Peyer's patch (tissue), 4 donors: ENCODE data around the gene FBXL19. TPM values are rescaled to one million over a fixed set of nuclear protein-coding genes. Genes with fewer than 3 reads are reported as not detected.

Source experiments
- DNase-seq, 3 donors: peaks; one replicate each; pipeline ENCODE4 v3.0.0-alpha.2; 2017 to 2019
- H3K27ac ChIP-seq, 4 donors: fragments of 200-600 bp; sonication (generic); one replicate each; pipeline ENCODE4 v1.5.1; 2016 to 2019
- H3K27me3 ChIP-seq, 2 donors: fragments of 200-600 bp; sonication (generic); one replicate each; pipeline ENCODE4 v1.5.1; 2019
- H3K36me3 ChIP-seq, 3 donors: fragments of 200-600 bp; sonication (generic); one replicate each; pipeline ENCODE4 v1.5.1; 2016 to 2019
- H3K4me1 ChIP-seq, 4 donors: fragments of 200-600 bp; sonication (generic); one replicate each; pipeline ENCODE4 v1.5.1; 2016 to 2019
- H3K4me3 ChIP-seq, 4 donors: fragments of 200-600 bp; sonication (generic); 1 replicate in 3 of 4; 2 replicates in 1 of 4; pipeline ENCODE4 v1.5.1; 2016 to 2019; ENCODE audit warnings: mild to moderate bottlenecking in 1 of 4
- H3K9me3 ChIP-seq, 4 donors: fragments of 200-600 bp; sonication (generic); one replicate each; pipeline ENCODE4 v1.5.1; 2016 to 2019; ENCODE audit warnings: mild to moderate bottlenecking in 1 of 4
- POLR2A ChIP-seq, 2 donors: fragments of 450-650 bp; IDR thresholded peaks; one replicate each; pipeline ENCODE4 v1.5.1; 2017; ENCODE audit warnings: antibody characterized with exemption in 2 of 2, mild to moderate bottlenecking in 2 of 2, moderate library complexity in 2 of 2
- total RNA-seq, 4 donors: library from RNA; depleted of rRNA; stranded (reverse); fragments of >200 nt; gene quantifications; one replicate each; pipeline ENCODE4 v1.1.0, GENCODE V29; 2016
- TF ChIP-seq, protein P1 (sequence below), 6 experiments: fragments of 450-650 bp in 4 of 6; fragments of 200-600 bp in 2 of 6; sonication (generic) in 1 of 6; IDR thresholded peaks; one replicate each; pipeline ENCODE4 v1.5.1; 2017 to 2019; ENCODE audit warnings: antibody characterized with exemption in 6 of 6, mild to moderate bottlenecking in 3 of 6, moderate library complexity in 1 of 6

FBXL19 gene
- total RNA-seq, 4 donors from 2014 or later: 25.0 to 51.2 (median 47.9) TPM

DNA sequence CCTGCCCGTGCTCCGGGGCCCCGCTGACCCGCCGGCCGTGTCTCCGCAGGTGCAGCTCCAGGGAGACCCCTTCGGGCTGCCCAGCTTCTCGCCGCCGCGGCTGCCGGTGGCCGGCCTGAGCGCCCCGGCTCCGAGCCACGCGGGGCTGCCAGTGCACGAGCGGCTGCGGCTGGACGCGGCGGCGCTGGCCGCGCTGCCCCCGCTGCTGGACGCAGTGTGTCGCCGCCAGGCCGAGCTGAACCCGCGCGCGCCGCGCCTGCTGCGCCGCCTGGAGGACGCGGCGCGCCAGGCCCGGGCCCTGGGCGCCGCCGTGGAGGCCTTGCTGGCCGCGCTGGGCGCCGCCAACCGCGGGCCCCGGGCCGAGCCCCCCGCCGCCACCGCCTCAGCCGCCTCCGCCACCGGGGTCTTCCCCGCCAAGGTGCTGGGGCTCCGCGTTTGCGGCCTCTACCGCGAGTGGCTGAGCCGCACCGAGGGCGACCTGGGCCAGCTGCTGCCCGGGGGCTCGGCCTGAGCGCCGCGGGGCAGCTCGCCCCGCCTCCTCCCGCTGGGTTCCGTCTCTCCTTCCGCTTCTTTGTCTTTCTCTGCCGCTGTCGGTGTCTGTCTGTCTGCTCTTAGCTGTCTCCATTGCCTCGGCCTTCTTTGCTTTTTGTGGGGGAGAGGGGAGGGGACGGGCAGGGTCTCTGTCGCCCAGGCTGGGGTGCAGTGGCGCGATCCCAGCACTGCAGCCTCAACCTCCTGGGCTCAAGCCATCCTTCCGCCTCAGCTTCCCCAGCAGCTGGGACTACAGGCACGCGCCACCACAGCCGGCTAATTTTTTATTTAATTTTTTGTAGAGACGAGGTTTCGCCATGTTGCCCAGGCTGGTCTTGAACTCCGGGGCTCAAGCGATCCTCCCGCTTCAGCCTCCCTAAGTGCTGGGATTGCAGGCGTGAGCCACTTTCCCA is 21.1 kb upstream of the FBXL19 start:
- peak; percentile 42 to 84 (median 77) for DNase-seq
- Histone ChIP-seq H3K4me1 (peaks cover 0 to 31% (median 2%) of the 10 kb centered on the region in 4 donors), H3K27ac (peak overlapping the region; percentile 81 to 94 (median 90)), H3K36me3 (no peaks in the 10 kb centered on the region), H3K4me3 (peak overlapping the region; percentile 55 to 85 (median 67)), H3K27me3 (no peaks in the 10 kb centered on the region), H3K9me3 (no peaks in the 10 kb centered on the region)
- TF ChIP-seq, protein P1, sequence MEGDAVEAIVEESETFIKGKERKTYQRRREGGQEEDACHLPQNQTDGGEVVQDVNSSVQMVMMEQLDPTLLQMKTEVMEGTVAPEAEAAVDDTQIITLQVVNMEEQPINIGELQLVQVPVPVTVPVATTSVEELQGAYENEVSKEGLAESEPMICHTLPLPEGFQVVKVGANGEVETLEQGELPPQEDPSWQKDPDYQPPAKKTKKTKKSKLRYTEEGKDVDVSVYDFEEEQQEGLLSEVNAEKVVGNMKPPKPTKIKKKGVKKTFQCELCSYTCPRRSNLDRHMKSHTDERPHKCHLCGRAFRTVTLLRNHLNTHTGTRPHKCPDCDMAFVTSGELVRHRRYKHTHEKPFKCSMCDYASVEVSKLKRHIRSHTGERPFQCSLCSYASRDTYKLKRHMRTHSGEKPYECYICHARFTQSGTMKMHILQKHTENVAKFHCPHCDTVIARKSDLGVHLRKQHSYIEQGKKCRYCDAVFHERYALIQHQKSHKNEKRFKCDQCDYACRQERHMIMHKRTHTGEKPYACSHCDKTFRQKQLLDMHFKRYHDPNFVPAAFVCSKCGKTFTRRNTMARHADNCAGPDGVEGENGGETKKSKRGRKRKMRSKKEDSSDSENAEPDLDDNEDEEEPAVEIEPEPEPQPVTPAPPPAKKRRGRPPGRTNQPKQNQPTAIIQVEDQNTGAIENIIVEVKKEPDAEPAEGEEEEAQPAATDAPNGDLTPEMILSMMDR (IDR thresholded peaks at IDR 0.05): peak in 3 of 6 experiments; percentile 62 to 83 (median 71)
- peak in 1 of 2 donors; percentile 58 for TF ChIP-seq POLR2A (IDR thresholded peaks at IDR 0.05)

DNA sequence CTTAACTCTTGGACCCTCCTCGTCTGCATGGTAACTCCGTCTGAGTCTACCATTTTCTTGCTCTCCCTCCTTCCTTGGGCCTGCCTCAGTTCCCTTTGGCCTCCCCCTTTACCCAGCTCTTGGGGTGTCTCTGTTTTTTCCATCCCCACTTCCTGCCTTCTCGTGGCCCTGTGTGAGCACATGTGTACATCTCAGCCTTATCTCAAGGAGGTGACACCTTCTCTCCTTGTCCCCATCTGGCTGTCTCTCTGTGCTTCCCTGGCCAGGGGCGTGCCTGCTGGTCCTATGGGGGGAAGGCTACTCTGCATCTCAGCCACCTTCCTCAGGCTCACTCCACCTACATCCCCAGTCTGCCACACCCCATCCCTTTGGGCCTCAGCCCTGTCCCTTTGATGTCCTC is 20.4 kb upstream of the FBXL19 start:
- no peaks in the 10 kb centered on the region for H3K27me3 ChIP-seq
- H3K9me3 ChIP-seq: no peaks in the 10 kb centered on the region
- DNase-seq: no peak
- TF ChIP-seq POLR2A (IDR thresholded peaks at IDR 0.05): no peak
- TF ChIP-seq, protein P1 (IDR thresholded peaks at IDR 0.05): no peak
- H3K4me1 ChIP-seq: peaks cover 0 to 31% (median 0%) of the 10 kb centered on the region in 4 donors
- no peaks in the 10 kb centered on the region for H3K36me3 ChIP-seq
- peak overlapping the region in 1 of 4 donors; percentile 65 for H3K4me3 ChIP-seq
- H3K27ac ChIP-seq: peak overlapping the region; percentile 81 to 94 (median 90)

DNA sequence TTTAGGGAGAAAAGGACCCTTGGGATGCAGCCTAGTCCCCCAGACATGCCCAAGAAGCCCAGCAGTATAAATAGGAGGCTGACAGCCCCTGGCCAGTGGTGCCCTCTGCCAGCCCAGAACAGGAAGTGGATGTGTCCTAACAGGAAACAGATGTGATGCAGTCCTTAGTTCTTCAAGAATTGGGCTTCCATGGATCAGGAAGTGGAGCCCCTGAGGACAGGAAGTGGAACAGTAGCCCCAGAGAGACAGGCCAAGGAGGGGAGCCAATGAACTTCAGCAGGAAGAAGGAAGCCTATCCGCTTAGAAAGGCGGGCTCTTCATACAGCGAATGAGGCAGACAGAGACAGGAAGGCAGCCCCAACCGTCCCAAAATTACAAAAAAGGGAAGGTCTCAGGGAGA is 19.8 kb upstream of the FBXL19 start:
- Histone ChIP-seq H3K9me3 (no peaks in the 10 kb centered on the region), H3K36me3 (no peaks in the 10 kb centered on the region), H3K27me3 (no peaks in the 10 kb centered on the region), H3K4me1 (peaks cover 0 to 31% (median 0%) of the 10 kb centered on the region in 4 donors), H3K27ac (peak overlapping the region; percentile 70 to 90 (median 85)), H3K4me3 (no peak overlapping the region)
- TF ChIP-seq, protein P1 (IDR thresholded peaks at IDR 0.05): no peak
- no peak for TF ChIP-seq POLR2A (IDR thresholded peaks at IDR 0.05)
- DNase-seq: peak in 1 of 3 donors; percentile 47

DNA sequence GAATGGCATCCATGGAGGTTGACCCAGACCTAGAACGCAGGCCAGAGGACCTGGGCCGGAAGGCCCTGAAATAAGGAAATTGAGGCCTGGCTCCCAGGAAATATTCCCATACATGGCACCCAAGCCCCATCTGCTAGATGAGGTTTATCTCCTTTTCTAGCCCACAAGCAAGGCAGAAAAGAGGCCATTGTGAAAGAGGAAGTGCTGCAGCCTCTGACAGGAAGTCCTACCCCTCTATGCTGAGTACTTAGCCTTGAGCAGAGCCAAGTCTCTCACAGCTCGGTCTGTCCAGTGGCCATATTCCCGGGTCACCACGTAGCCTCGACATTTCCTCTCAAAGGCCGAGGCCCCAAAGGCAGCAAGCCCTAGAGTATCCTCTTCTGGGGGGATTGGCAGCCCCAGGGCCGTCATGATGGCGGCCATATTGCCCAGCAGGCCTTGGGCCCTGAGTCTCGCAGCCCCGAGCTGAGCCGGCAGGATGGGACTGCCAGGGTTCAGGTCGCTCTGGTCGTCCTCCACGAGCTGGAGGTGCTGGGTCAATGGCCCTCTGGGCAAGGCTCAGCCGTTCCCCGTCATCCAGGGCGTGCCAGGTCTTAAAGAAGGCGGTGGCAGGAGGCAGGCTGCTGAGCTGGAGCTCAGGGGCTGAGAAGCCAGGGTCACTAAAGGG is 19.1 kb upstream of the FBXL19 start:
- TF ChIP-seq POLR2A (IDR thresholded peaks at IDR 0.05): no peak
- TF ChIP-seq, protein P1 (IDR thresholded peaks at IDR 0.05): no peak
- H3K36me3 ChIP-seq: no peaks in the 10 kb centered on the region
- DNase-seq: peak in 2 of 3 donors; percentile 69 to 71
- no peaks in the 10 kb centered on the region for H3K9me3 ChIP-seq
- H3K27ac ChIP-seq: peak overlapping the region in 3 of 4 donors; percentile 70 to 90 (median 89)
- peaks cover 0 to 31% (median 0%) of the 10 kb centered on the region in 4 donors for H3K4me1 ChIP-seq
- no peak overlapping the region for H3K4me3 ChIP-seq
- no peaks in the 10 kb centered on the region for H3K27me3 ChIP-seq

DNA sequence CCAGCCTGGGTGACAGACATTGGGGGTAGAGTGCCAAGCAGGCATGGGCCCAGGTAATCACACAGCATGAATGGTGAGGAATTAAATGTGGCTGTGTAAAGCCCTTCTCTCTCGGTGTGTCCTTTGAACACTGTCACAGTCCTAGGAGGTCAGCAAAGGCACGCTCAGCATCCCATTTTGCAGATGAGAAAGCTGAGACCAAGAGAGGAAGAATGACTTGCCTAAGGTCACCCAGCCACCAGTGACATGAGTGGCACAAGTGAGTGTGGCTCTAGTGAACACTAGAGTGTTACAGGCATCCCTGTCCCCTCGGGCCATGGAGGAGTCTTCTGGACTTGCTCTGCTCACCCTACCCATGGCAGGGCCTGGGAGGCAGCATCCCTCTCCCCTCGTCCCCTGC is 16.3 kb upstream of the FBXL19 start:
- TF ChIP-seq POLR2A (IDR thresholded peaks at IDR 0.05): no peak
- TF ChIP-seq, protein P1 (IDR thresholded peaks at IDR 0.05): no peak
- no peaks in the 10 kb centered on the region for H3K27me3 ChIP-seq
- DNase-seq: no peak
- H3K4me1 ChIP-seq: peaks cover 0 to 21% (median 0%) of the 10 kb centered on the region in 4 donors
- H3K9me3 ChIP-seq: no peaks in the 10 kb centered on the region
- H3K36me3 ChIP-seq: no peaks in the 10 kb centered on the region
- H3K4me3 ChIP-seq: no peak overlapping the region
- H3K27ac ChIP-seq: no peak overlapping the region
